ENCODE data around the gene ZNF583.

The ZNF583 gene

DNA sequence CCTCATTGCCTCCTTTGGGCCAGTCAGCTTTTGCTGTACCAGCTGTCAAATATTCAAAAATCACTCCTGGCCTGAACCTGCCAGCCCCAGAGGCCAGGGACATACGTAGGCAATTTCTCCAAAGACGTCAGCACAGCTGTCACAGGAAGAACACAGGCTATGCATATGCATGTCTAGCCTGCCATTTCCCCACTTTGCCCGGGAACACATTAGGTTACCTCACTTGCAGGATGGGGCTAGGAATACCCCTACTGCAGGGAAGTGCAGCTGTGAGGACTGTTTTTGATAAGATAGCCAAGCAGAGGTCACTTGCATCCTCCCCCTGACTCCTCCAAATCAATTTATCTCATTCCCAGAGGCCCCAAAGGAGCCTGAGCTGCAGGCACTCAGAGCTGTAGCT, 70.2 kb downstream of the ZNF583 start:
- no peak for DNase-seq (ENCODE audit: low read depth in 2 of 2)

DNA sequence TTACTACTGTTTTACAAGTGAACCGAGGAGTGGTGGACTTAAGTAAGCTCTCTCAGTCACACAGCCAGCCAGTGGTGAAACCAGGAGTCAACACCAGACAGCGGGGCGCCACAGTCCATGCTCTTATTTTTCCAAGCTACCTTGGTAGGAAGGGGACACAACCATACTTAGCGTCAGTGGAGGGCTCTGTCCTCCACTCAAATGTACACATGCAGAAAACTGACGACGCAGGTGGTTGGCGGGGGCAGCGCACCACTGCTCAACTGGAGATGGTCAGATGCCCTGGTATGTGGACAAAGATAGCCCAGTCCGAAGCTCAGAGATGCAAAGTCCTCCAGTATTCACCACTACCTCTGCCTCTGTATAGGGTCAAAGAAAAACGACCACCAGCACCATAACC, 72.0 kb downstream of the ZNF583 start:
- DNase-seq (ENCODE audit: low read depth in 2 of 2), result no peak

Data from fibroblast of skin of left quadriceps (primary cell).